MG63 (cell line): ENCODE data around the gene RERGL. TPM values are rescaled to one million over a fixed set of nuclear protein-coding genes. Genes with fewer than 3 reads are reported as not detected.
"Not testable (repeated sequence)": the region's sequence is repeated elsewhere in the genome, so short reads cannot be mapped to it uniquely, and the experiment has no call there.

Experiments used
- DNase-seq: peaks from one replicate; pipeline ENCODE4 v3.0.0-alpha.2; 2020
- H3K27me3 ChIP-seq: fragments of 250-450 bp; sonication (Bioruptor Pico); 2 replicates; pipeline ENCODE4 v1.5.1; 2020; ENCODE audit warnings: mild to moderate bottlenecking, moderate library complexity
- H3K36me3 ChIP-seq: fragments of 250-450 bp; sonication (Bioruptor Pico); 2 replicates; pipeline ENCODE4 v1.5.1; 2020; ENCODE audit warnings: mild to moderate bottlenecking, moderate library complexity
- H3K4me3 ChIP-seq: fragments of 250-450 bp; sonication (Bioruptor Pico); 2 replicates; pipeline ENCODE4 v1.5.1; 2020; ENCODE audit warnings: mild to moderate bottlenecking, moderate library complexity
- H3K9me3 ChIP-seq: fragments of 250-450 bp; sonication (Bioruptor Pico); 2 replicates; pipeline ENCODE4 v1.5.1; 2020; ENCODE audit warnings: mild to moderate bottlenecking, moderate library complexity
- total RNA-seq: library from RNA; depleted of rRNA; stranded (reverse); fragments of >200 nt; shearing (Covaris generic); gene quantifications from 2 replicates; pipeline ENCODE4 v1.2.3, GENCODE V29; 2014; ENCODE audit warnings: low replicate concordance; rRNA removed

RERGL gene
- total RNA-seq, 1 experiment from 2014 or later: not detected

DNA sequence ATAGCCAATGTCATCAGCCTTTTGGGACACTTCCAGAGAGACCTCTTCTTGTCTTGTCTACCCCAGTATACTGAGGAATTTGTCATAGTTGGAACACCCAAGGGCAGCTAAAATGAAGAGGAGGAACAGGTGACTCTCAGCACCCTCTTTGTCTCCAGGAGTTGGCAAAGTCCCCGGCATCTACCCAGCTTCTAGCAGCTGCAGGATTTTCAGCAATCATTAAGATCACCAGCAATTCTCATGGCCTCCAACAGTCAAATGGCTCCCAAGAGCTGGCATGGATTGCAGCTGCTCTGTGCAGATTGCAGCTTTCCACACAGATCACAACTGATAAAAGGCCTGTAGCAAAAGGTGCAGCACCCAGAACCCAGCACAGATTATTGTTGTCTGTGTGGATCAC is 32.9 kb downstream of the RERGL start:
- DNase-seq: no peak
- no peaks in the 10 kb centered on the region for H3K36me3 ChIP-seq
- H3K9me3 ChIP-seq: no peaks in the 10 kb centered on the region; the same call in 1 of the 2 replicates
- H3K27me3 ChIP-seq: no peaks in the 10 kb centered on the region
- no peak overlapping the region for H3K4me3 ChIP-seq

DNA sequence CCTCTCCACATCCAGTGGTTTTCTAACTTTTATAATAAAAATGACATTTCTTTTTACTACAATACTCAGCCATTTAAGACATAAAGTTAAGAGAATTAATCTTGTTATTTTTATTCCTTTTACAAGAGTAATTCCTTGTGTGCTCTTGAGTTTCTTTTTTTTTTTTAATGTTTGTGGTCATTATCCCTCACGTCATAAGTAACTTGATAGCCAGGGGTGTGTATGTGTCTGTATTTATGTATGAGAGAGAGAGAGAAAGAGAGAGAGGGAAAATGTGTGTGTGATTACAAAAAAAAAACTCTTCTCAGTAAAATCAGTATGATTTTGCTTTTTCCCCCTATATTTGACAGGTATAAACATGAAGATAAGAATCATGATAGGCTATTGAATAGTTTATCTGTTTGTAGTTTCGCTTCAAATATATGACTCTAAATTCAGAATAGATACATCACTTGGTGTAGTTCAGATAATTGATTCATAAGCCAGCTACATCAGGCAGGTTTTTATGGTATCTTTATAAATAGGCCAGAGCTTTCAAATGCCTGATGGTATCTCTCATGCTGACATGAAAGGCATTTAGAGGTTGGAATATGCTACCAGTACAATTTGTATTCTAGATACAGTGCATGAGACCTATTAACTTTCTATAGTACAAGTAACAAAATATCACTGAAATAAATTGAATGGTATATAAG is 34.9 kb downstream of the RERGL start:
- DNase-seq: no peak
- no peaks in the 10 kb centered on the region; the same call in 1 of the 2 replicates for H3K9me3 ChIP-seq
- H3K27me3 ChIP-seq: no peaks in the 10 kb centered on the region
- H3K36me3 ChIP-seq: no peaks in the 10 kb centered on the region
- H3K4me3 ChIP-seq: no peak overlapping the region

DNA sequence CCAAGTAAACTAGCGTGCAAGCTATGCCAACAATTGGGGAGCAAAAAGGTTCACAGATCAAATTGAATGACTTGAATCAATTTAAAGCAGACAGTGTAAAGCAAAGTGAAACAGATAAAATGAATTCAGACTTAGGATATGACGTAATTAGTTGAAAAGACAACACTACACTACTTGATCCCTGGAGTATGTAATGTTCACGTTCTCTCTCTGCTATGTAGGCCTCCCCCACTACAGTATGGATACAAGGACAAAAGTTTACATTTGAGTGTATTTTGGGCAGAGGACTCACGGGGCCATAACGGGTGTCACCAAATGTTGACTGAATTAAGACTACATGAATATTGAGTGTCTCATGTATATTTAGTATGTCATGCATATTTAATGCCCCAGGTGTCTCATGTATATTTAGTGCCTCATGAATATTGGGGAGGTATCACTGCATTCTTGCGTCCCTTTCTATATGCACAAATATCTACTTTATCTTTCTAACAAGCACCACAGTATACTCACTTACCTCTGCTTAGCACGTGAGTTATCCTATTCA is 44.5 kb downstream of the RERGL start:
- Histone ChIP-seq H3K9me3 (no peaks in the 10 kb centered on the region; the same call in 1 of the 2 replicates), H3K4me3 (no peak overlapping the region), H3K36me3 (no peaks in the 10 kb centered on the region), H3K27me3 (no peaks in the 10 kb centered on the region)
- no peak for DNase-seq

DNA sequence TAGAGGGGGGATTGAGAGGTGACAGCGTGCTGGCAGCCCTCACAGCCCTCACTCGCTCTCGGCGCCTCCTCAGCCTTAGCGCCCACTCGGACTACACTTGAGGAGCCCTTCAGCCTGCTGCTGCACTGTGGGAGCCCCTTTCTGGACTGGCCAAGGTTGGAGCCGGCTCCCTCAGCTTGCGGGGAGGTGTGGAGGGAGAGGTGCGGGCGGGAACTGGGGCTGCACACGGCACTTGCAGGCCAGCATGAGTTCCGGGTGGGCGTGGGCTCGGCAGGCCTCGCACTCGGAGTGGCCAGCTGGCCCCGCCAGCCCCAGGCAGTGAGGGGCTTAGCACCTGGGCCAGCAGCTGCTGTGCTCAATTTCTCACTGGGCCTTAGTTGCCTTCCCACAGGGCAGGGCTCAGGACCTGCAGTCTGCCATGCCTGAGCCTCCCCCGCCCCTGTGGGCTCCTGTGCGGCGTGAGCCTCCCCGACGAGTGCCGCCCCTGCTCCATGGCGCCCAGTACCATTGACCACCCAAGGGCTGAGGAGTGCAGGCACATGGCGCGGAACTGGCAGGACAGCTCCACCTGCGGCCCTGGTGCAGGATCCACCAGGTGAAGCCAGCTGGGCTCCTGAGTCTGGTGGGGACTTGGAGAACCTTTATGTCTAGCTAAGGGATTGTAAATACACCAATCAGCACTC is 49.8 kb downstream of the RERGL start:
- not testable (repeated sequence) for H3K36me3 ChIP-seq, H3K4me3 ChIP-seq, H3K27me3 ChIP-seq, H3K9me3 ChIP-seq, DNase-seq

Other genes starting within 250 kb of the RERGL start
- not detected in 2 replicates for gene PIK3C2G, start 171.3 kb upstream of the RERGL start, total RNA-seq